Fibroblast of mammary gland (primary cell): ENCODE results near the gene TYROBP.
A peak's percentile ranks its signal among the peaks of the same experiment; 100 is the strongest.

ENCODE experiments used
- DNase-seq: peaks from one replicate; pipeline ENCODE4 v3.0.0-alpha.2; 2010; ENCODE audit warnings: low read depth
- H3K4me3 ChIP-seq: 2 replicates; pipeline ENCODE4 v1.5.1; 2011; ENCODE audit warnings: low read depth, mild to moderate bottlenecking, low read length, moderate library complexity; ENCODE audit not compliant: control insufficient read depth
- CTCF ChIP-seq: conservative IDR thresholded peaks from 2 replicates; pipeline ENCODE4 v1.5.1; 2011; ENCODE audit warnings: low read depth, low read length, inconsistent platforms; ENCODE audit not compliant: control insufficient read depth, insufficient read depth

TYROBP gene

DNA sequence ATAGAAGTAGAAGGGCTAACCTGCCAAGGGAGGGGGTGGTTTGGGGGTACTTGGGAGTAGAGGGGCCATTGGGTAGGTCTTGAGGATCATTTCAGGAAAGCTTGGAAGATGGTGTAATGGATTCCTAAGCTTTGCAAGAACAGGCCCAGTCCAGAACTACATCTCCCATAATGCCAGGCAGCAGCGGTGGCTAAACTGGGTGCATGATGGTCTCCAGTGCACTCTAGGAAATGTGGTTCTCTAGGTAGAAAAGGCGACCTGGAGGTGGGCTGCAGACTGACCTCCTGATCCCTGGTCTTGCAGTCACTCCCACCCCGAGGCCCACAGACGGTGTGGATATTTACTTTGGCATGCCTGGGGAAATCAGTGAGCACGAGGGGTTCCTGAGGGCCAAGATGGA is 35.9 kb downstream of the TYROBP start:
- no peak for TF ChIP-seq CTCF
- DNase-seq = no peak
- H3K4me3 ChIP-seq = no peak overlapping the region

DNA sequence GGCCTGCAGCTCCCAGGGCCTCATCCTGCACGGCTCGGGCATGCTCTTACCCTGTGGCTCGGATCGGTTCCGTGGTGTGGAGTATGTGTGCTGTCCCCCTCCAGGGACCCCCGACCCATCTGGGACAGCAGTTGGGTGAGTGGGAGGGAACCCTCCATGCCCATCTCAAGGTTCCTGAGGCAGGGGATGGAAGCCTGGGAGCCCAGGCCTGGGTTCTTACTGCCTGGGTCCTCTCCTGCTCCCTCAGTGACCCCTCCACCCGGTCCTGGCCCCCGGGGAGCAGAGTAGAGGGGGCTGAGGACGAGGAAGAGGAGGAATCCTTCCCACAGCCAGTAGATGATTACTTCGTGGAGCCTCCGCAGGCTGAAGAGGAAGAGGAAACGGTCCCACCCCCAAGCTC is 36.5 kb downstream of the TYROBP start:
- no peak for TF ChIP-seq CTCF

GRCh38 chr19:35870798-35871197 is 37.3 kb downstream of the TYROBP start:
- no peak for TF ChIP-seq CTCF
- no peak overlapping the region for H3K4me3 ChIP-seq
- no peak for DNase-seq

More for the DNA sequence above, 36.5 kb downstream of the TYROBP start:
- H3K4me3 ChIP-seq = no peak overlapping the region
- DNase-seq = no peak

DNA sequence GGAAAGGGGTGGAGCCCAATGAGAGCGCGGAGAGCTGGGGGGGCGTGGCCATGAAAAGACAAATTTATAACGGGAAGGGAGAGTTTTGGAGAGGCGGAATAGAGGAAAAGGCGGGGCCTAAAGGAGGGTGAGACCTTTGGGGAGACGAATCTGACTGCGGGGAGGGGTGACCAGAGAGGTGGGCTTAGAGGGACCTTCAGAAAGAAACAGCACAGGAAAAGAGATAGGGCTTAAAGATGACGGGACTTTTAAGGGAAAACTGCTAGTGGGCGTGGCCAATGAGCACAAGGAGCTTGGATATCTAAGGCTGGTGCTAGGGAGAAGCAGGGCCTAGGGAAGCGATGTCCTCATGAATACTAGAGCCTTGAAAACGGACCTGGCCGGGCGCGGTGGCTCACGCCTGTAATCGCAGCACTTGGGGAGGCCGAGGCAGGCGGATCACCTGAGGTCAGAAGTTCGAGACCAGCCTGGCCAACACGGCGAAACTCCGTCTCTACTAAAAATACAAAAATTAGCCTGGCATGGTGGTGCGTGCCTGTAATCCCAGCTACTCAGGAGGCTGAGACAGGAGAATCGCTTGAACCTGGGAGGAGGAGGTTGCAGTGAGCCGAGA is 37.9 kb downstream of the TYROBP start:
- H3K4me3 ChIP-seq = peak overlapping the region; percentile 10
- DNase-seq = peak; percentile 12

- peak overlapping the region; percentile 10 for H3K4me3 ChIP-seq
- peak; percentile 54 for DNase-seq
- no peak for TF ChIP-seq CTCF
Observed at GRCh38 chr19:35869327-35870123, 38.6 kb downstream of the TYROBP start.

GRCh38 chr19:35868823-35869326 is 39.2 kb downstream of the TYROBP start:
- no peak for TF ChIP-seq CTCF
- DNase-seq = no peak
- H3K4me3 ChIP-seq = no peak overlapping the region

DNA sequence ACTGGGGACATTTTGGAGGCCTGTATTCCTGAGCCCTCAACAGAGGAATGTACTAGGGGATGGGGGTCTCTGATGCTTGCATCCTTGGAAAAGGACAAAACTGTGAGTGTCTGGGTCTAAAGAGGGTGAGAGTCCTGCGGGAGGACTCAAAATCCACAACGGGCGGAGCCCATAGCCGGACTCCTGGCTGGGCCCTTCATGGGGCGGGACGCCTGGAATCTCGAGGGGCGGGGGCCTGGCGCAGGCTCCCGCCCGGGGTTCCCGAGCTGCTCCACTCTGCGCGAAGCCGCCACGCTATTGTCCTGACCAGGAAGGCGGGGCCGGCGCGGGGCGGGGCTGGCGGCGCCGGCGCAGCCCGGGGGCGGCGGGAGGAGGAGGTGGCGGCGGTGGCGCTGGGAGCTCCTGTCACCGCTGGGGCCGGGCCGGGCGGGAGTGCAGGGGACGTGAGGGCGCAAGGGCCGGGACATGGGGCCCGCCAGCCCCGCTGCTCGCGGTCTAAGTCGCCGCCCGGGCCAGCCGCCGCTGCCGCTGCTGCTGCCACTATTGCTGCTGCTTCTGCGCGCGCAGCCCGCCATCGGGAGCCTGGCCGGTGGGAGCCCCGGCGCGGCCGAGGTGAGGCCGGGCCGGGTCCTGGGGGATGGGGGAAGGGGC is 39.8 kb downstream of the TYROBP start, which contains the start of gene APLP1:
TSS of gene APLP1 (plus strand) at position 403 of the 651 bp plus-strand sequence. CDS start at position 466, 63 bp downstream.
- DNase-seq = no peak
- no peak within 1 kb of the TSS for H3K4me3 ChIP-seq
- no peak for TF ChIP-seq CTCF
